NOMO-1 treated with DMSO at 0.1 percent for 48 hours (cell line): ENCODE measurements around the gene TPRN.

Experiments
- DNase-seq: peaks from one replicate; lab custom pipeline; 2025; ENCODE audit not compliant: unreplicated experiment; lab: John Stamatoyannopoulos, UW

The TPRN gene

DNA sequence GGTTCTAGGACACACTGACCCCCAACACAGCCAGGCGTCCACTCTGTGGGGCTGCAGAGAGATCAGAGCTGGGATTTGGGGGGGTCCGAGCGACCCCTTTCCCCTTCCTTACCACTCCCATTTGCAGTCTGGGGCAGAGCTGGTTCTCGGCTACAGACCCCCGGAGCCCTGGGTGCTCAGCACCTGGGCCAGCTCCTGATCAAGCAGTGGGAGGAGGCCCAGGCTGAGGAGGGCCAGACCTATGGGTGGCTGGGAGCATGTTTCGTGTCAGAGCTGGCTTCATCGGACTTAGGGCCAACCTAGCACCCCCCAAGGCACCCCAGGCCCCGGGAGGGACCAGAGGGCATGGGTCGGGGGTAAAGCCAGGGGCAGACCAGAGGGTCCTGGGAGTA is 54.0 kb downstream of the TPRN start:
- DNase-seq: no peak

DNA sequence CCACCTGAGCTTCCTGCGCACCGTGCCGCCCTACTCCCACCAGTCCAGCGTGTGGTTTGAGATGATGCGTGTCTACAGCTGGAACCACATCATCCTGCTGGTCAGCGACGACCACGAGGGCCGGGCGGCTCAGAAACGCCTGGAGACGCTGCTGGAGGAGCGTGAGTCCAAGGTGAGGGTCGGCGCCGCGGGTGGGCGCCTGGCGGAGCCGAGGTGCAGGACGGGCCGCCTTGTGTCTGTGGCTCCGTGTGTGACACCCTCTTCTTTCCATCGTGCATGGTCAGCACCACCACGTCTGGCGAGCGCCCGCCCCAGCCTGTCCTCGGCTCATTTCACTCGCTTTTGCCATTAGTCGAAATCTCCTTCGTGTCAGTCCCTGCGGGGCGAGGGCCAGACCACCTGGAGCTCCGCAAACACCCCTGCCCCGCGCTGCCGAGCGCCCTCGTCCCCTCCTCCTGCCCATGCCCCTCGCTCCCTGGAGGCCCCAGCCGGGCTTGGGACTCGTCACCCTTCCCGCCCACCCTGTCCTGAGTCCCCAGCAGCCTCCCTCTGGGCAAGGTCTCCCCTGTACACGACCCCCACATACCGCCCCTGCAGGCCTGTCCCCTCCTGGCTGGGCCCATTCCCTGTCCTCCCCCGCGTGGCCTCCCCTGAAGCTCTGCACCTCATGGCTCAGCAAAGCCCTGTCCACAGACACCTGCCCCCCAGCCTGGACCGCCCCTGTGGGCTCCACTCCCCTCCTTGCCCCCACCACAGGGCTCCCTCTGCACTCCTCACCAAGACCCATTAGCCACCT is 54.6 kb downstream of the TPRN start:
- no peak for DNase-seq

DNA sequence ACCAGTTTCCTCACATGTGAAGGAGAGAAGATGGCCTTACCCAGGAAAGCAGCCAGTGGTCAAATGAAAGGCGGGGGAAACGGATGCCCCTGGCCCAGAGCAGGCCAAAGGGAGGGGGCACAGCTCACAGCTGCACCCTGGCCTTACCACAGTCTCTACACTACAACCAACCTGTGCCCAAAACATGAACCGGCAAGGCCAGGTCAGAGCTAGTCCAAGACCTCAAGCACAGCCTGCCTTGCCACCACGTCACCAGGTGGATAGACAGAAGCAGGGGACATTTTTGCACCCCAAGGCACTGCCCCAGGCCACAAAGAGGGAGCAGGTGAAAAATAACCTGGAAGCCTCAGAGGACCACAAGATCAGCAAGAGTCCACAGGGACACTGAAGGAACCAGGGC is 57.1 kb downstream of the TPRN start:
- DNase-seq: no peak

DNA sequence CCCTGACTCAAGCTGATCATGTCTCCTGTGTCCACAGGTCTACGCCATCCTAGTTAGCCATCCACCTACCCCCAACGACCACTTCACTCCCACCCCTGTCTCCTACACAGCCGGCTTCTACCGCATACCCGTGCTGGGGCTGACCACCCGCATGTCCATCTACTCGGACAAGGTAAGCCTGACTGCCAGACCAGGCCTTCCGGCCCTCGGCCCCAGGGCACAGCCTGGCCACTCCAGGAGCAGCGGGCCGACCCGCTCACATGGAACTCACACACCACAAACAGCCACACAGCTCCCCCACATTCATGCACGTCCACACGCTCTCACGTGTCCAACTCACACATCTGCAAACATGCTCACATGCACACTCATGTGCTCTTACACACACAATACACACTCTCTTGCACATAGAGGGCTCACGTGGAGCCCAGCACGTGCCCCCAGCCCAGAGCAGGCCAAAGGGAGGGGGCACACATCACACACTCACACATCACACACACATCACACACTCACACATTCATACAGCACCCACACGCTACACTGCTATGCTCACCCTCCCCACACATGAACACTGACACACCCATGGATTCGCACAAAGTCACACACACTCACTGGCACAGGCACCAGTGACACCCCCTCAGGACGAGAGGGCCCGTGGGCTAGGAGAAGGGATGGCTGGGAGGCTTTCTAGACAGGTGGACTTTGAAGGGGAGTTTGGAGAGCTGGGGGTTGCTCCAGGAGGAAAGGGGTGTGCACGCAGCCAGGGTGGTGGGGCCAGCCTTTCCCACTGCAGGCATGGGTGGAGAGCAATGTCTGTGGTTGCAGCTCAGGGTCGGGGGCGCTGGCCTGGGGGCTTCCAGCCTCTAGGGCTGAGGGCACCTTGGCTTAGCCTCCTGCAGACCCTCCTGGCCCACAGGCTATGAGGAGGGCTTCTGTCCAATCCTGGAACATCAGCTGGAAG is 58.3 kb downstream of the TPRN start:
- DNase-seq: no peak
